ENCODE data around the gene PAX2. TPM values are rescaled to one million over a fixed set of nuclear protein-coding genes. Genes with fewer than 3 reads are reported as not detected.

Gene PAX2
- total RNA-seq, 1 donor from 2014 or later, result not detected

- intact Hi-C loops (cut with DNase I), result no loop called here
- no peak overlapping the region for H3K27ac ChIP-seq
- peaks cover 64% of the 10 kb centered on the region for H3K27me3 ChIP-seq
- H3K4me3 ChIP-seq, result no peak overlapping the region
- H3K36me3 ChIP-seq, result no peaks in the 10 kb centered on the region
- DNase-seq (peak; percentile 30), ATAC-seq (no peak)
- no peaks in the 10 kb centered on the region for H3K9me3 ChIP-seq
- H3K4me1 ChIP-seq, result no peaks in the 10 kb centered on the region
- TF ChIP-seq CTCF (IDR thresholded peaks at IDR 0.05), result no peak
Observed at GRCh38 chr10:100807241-100807951, 62.0 kb downstream of the PAX2 start.

- Histone ChIP-seq H3K27me3 (peaks cover 62% of the 10 kb centered on the region), H3K27ac (no peak overlapping the region), H3K36me3 (no peaks in the 10 kb centered on the region), H3K9me3 (no peaks in the 10 kb centered on the region), H3K4me3 (no peak overlapping the region), H3K4me1 (no peaks in the 10 kb centered on the region)
- no peak for TF ChIP-seq CTCF (IDR thresholded peaks at IDR 0.05)
- ATAC-seq, result no peak
- intact Hi-C loops (cut with DNase I), result no loop called here
- DNase-seq, result peak; percentile 38
Observed at GRCh38 chr10:100808876-100809275, 63.5 kb downstream of the PAX2 start.

- H3K9me3 ChIP-seq, result no peaks in the 10 kb centered on the region
- H3K4me1 ChIP-seq, result no peaks in the 10 kb centered on the region
- no peak overlapping the region for H3K27ac ChIP-seq
- H3K27me3 ChIP-seq, result peaks cover 63% of the 10 kb centered on the region
- DNase-seq (peak; percentile 52), ATAC-seq (no peak)
- no peak for TF ChIP-seq CTCF (IDR thresholded peaks at IDR 0.05)
- H3K36me3 ChIP-seq, result no peaks in the 10 kb centered on the region
- no peak overlapping the region for H3K4me3 ChIP-seq
- intact Hi-C loops (cut with DNase I), result no loop called here
Observed at GRCh38 chr10:100810091-100810834, 64.9 kb downstream of the PAX2 start.

- H3K9me3 ChIP-seq, result no peaks in the 10 kb centered on the region
- DNase-seq (no peak), ATAC-seq (no peak)
- intact Hi-C loops (cut with DNase I), result no loop called here
- TF ChIP-seq CTCF (IDR thresholded peaks at IDR 0.05), result no peak
- no peaks in the 10 kb centered on the region for H3K36me3 ChIP-seq
- no peak overlapping the region for H3K4me3 ChIP-seq
- no peaks in the 10 kb centered on the region for H3K4me1 ChIP-seq
- H3K27ac ChIP-seq, result no peak overlapping the region
- peaks cover 63% of the 10 kb centered on the region for H3K27me3 ChIP-seq
Observed at GRCh38 chr10:100810835-100811116, 65.4 kb downstream of the PAX2 start.

GRCh38 chr10:100811261-100811660 is 65.9 kb downstream of the PAX2 start:
- H3K27me3 ChIP-seq, result peaks cover 63% of the 10 kb centered on the region
- no peak for TF ChIP-seq CTCF (IDR thresholded peaks at IDR 0.05)
- no peak overlapping the region for H3K27ac ChIP-seq
- H3K36me3 ChIP-seq, result no peaks in the 10 kb centered on the region
- no peak for ATAC-seq
- DNase-seq, result peak; percentile 3
- intact Hi-C loops (cut with DNase I), result no loop called here
- H3K4me1 ChIP-seq, result no peaks in the 10 kb centered on the region
- H3K4me3 ChIP-seq, result no peak overlapping the region
- H3K9me3 ChIP-seq, result no peaks in the 10 kb centered on the region
